ENCODE data around the gene SH2B2.

DNA sequence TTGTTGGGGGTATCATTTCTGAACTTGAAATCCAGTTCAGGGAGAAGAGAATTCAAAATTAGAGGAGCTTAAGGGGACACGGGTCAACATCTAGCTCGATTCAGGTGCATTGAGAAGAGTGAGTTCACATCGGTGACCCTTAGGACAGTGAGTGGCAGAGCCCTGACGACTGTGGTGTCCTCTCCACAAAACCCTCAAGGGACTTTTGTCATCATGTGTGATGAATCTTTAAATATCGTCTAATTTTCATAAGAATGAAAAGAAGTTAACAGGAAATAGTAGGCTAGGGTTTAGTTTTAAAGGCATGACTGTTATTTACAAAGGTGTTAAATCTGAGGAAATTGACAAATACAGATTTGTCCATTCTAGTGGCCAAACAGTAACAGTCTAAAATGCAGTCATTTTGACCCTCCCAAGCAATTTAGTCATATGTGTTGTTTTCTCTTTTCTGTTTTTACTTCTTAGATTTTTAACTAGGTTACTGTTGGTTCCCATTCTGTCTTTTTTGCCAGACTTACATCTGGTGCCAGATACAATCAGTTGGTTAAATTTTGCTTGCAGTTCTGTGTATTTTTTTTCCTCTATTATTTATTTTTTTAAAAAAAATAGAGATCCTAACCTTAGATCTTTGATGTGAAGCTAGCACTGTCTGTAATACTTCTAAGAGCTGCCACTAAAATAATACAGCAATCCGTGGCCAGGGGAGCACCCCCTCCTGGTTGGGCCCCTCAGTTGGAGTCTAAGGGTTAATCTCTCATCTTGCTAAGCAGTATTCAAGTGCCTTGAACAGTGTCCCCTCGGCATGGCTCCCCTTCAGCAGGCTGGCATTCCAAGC, 34.9 kb upstream of the SH2B2 start:
- TF ChIP-seq, protein P1, sequence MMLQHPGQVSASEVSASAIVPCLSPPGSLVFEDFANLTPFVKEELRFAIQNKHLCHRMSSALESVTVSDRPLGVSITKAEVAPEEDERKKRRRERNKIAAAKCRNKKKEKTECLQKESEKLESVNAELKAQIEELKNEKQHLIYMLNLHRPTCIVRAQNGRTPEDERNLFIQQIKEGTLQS (CRISPR knock-in tag; conservative IDR thresholded peaks at IDR 0.05): no peak
- TF ChIP-seq, protein P2, sequence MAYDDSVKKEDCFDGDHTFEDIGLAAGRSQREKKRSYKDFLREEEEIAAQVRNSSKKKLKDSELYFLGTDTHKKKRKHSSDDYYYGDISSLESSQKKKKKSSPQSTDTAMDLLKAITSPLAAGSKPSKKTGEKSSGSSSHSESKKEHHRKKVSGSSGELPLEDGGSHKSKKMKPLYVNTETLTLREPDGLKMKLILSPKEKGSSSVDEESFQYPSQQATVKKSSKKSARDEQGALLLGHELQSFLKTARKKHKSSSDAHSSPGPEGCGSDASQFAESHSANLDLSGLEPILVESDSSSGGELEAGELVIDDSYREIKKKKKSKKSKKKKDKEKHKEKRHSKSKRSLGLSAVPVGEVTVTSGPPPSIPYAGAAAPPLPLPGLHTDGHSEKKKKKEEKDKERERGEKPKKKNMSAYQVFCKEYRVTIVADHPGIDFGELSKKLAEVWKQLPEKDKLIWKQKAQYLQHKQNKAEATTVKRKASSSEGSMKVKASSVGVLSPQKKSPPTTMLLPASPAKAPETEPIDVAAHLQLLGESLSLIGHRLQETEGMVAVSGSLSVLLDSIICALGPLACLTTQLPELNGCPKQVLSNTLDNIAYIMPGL (CRISPR knock-in tag; IDR thresholded peaks at IDR 0.05): no peak
- TF ChIP-seq, protein P3, sequence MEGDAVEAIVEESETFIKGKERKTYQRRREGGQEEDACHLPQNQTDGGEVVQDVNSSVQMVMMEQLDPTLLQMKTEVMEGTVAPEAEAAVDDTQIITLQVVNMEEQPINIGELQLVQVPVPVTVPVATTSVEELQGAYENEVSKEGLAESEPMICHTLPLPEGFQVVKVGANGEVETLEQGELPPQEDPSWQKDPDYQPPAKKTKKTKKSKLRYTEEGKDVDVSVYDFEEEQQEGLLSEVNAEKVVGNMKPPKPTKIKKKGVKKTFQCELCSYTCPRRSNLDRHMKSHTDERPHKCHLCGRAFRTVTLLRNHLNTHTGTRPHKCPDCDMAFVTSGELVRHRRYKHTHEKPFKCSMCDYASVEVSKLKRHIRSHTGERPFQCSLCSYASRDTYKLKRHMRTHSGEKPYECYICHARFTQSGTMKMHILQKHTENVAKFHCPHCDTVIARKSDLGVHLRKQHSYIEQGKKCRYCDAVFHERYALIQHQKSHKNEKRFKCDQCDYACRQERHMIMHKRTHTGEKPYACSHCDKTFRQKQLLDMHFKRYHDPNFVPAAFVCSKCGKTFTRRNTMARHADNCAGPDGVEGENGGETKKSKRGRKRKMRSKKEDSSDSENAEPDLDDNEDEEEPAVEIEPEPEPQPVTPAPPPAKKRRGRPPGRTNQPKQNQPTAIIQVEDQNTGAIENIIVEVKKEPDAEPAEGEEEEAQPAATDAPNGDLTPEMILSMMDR (IDR thresholded peaks at IDR 0.05): no peak
- TF ChIP-seq GRHL2 (CRISPR knock-in tag; IDR thresholded peaks at IDR 0.05; ENCODE audit: insufficient replicate concordance, severe bottlenecking) (no peak), NR3C1 (CRISPR knock-in tag; conservative IDR thresholded peaks at IDR 0.05; ENCODE audit: low read depth) (no peak)
- TF ChIP-seq, protein P4, sequence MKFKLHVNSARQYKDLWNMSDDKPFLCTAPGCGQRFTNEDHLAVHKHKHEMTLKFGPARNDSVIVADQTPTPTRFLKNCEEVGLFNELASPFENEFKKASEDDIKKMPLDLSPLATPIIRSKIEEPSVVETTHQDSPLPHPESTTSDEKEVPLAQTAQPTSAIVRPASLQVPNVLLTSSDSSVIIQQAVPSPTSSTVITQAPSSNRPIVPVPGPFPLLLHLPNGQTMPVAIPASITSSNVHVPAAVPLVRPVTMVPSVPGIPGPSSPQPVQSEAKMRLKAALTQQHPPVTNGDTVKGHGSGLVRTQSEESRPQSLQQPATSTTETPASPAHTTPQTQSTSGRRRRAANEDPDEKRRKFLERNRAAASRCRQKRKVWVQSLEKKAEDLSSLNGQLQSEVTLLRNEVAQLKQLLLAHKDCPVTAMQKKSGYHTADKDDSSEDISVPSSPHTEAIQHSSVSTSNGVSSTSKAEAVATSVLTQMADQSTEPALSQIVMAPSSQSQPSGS (CRISPR knock-in tag; IDR thresholded peaks at IDR 0.05; ENCODE audit: borderline replicate concordance, low read depth): no peak
- TF ChIP-seq, protein P5, sequence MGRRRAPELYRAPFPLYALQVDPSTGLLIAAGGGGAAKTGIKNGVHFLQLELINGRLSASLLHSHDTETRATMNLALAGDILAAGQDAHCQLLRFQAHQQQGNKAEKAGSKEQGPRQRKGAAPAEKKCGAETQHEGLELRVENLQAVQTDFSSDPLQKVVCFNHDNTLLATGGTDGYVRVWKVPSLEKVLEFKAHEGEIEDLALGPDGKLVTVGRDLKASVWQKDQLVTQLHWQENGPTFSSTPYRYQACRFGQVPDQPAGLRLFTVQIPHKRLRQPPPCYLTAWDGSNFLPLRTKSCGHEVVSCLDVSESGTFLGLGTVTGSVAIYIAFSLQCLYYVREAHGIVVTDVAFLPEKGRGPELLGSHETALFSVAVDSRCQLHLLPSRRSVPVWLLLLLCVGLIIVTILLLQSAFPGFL (CRISPR knock-in tag; IDR thresholded peaks at IDR 0.05; ENCODE audit: borderline replicate concordance): no peak
